NCI-H128 (cell line): ENCODE data around the gene ETNK2.
A peak's percentile ranks its signal among the peaks of the same experiment; 100 is the strongest.

Experiments
- DNase-seq: peaks from one replicate; lab custom pipeline; 2025; ENCODE audit not compliant: unreplicated experiment; lab: John Stamatoyannopoulos, UW

The ETNK2 gene

GRCh38 chr1:204151552-204152309 is at the start of gene ETNK2:
Gene ETNK2 (minus strand): TSS chr1:204152044. CDS start chr1:204151852, 192 bp downstream.
- DNase-seq, result peak; percentile 29

- DNase-seq, result no peak
These were observed 49.6 kb upstream of the ETNK2 start for GRCh38 chr1:204201348-204202040.

- no peak for DNase-seq
These were observed 47.7 kb upstream of the ETNK2 start for GRCh38 chr1:204199579-204199978.

GRCh38 chr1:204198348-204199340 is 46.8 kb upstream of the ETNK2 start:
- no peak for DNase-seq

- no peak for DNase-seq
These were observed 45.2 kb upstream of the ETNK2 start for GRCh38 chr1:204197068-204197467.

GRCh38 chr1:204196068-204196795 is 44.4 kb upstream of the ETNK2 start, which contains the start of gene KISS1:
Gene KISS1 (minus strand): TSS chr1:204196491. CDS start chr1:204192876, 3,615 bp downstream.
- DNase-seq, result no peak

- no peak for DNase-seq
These were observed 42.9 kb upstream of the ETNK2 start for GRCh38 chr1:204194771-204195170.

- DNase-seq, result no peak
These were observed 42.2 kb upstream of the ETNK2 start for GRCh38 chr1:204194080-204194479.

GRCh38 chr1:204192589-204193352 is 40.9 kb upstream of the ETNK2 start:
- no peak for DNase-seq

- DNase-seq, result no peak
These were observed 40.2 kb upstream of the ETNK2 start for GRCh38 chr1:204192046-204192445.

- DNase-seq, result no peak
These were observed 39.6 kb upstream of the ETNK2 start for GRCh38 chr1:204191456-204191855.

- DNase-seq, result no peak
These were observed 38.7 kb upstream of the ETNK2 start for GRCh38 chr1:204190212-204191211.

- no peak for DNase-seq
These were observed 37.3 kb upstream of the ETNK2 start for GRCh38 chr1:204188959-204189639.

- DNase-seq, result no peak
These were observed 34.8 kb upstream of the ETNK2 start for GRCh38 chr1:204186597-204186996.

GRCh38 chr1:204181116-204181515 is 29.3 kb upstream of the ETNK2 start:
- DNase-seq, result no peak

- DNase-seq, result no peak
These were observed 28.3 kb upstream of the ETNK2 start for GRCh38 chr1:204180133-204180532.

GRCh38 chr1:204178487-204179281 is 26.8 kb upstream of the ETNK2 start:
- no peak for DNase-seq
